Measurements from ENCODE around the gene TSPAN5. TPM values are rescaled to one million over a fixed set of nuclear protein-coding genes. Genes with fewer than 3 reads are reported as not detected.

Gene TSPAN5
- total RNA-seq, 1 donor from 2014 or later: 61.4 TPM

- no peaks in the 10 kb centered on the region for H3K27me3 ChIP-seq (ENCODE audit: insufficient read depth, low read length)
- DNase-seq (ENCODE audit: low read depth) (peak; percentile 78), FAIRE-seq (no peak)
- Mint-ChIP-seq H3K4me1 (ENCODE audit: low read depth, unreplicated experiment) (peaks cover 35% of the 10 kb centered on the region), H3K4me3 (ENCODE audit: unreplicated experiment) (peak overlapping the region; percentile 30), H3K27me3 (ENCODE audit: low read depth, unreplicated experiment) (no peaks in the 10 kb centered on the region), H3K36me3 (ENCODE audit: low read depth, unreplicated experiment) (peaks cover 30% of the 10 kb centered on the region), H3K27ac (ENCODE audit: unreplicated experiment) (peak overlapping the region; percentile 89), H3K9me3 (ENCODE audit: unreplicated experiment) (peaks cover 2% of the 10 kb centered on the region)
- no peaks in the 10 kb centered on the region for H4K20me1 ChIP-seq (ENCODE audit: insufficient read depth, low read length)
- peak overlapping the region; percentile 36 for H3K27ac ChIP-seq (ENCODE audit: low read depth, low read length)
- no peak overlapping the region for H2AFZ ChIP-seq (ENCODE audit: low read depth, low read length)
- H3K36me3 ChIP-seq (ENCODE audit: insufficient read depth, low read length): peaks cover 42% of the 10 kb centered on the region
- peaks cover 19% of the 10 kb centered on the region for H3K4me1 ChIP-seq (ENCODE audit: insufficient read depth, low read length)
- H3K9me3 ChIP-seq (ENCODE audit: insufficient read depth, low read depth, low read length): no peaks in the 10 kb centered on the region
- no peak overlapping the region for H3K4me2 ChIP-seq (ENCODE audit: low read length)
- TF ChIP-seq CTCF (IDR thresholded peaks at IDR 0.05; ENCODE audit: insufficient read depth, low read depth, low read length) (no peak), EZH2 (IDR thresholded peaks at IDR 0.05; ENCODE audit: insufficient read depth, low read length) (no peak)
- H3K79me2 ChIP-seq (ENCODE audit: insufficient read depth, low read length): peaks cover 26% of the 10 kb centered on the region
- H3K9ac ChIP-seq (ENCODE audit: low read length): no peak overlapping the region
- no peak overlapping the region for H3K4me3 ChIP-seq (ENCODE audit: insufficient read depth, low read depth, low read length)
These were observed 184.0 kb downstream of the TSPAN5 start for GRCh38 chr4:98474408-98474844.

DNA sequence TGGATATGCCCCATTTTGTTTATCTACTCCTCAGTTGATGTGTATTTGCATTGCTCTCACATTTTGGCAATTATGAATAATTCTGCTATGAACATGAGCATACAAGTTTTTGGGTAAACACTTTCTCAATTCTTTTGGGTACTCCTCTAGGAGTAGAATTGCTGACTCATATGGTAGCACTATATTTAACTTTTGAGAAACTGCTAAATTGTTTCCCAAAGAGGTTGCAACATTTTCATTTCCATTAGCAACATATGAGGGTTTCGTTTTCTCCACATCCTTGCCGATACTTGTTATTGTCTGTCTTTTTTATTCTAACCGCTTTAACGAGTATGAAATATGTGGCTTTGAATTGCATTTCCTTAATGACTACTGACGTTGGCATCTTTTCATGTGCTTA, 185.4 kb downstream of the TSPAN5 start:
- no peaks in the 10 kb centered on the region for H3K27me3 Mint-ChIP-seq (ENCODE audit: low read depth, unreplicated experiment)
- Histone ChIP-seq H3K9ac (ENCODE audit: low read length) (no peak overlapping the region), H3K27ac (ENCODE audit: low read depth, low read length) (no peak overlapping the region), H3K36me3 (ENCODE audit: insufficient read depth, low read length) (peaks cover 35% of the 10 kb centered on the region), H2AFZ (ENCODE audit: low read depth, low read length) (no peak overlapping the region), H3K79me2 (ENCODE audit: insufficient read depth, low read length) (peaks cover 15% of the 10 kb centered on the region), H3K9me3 (ENCODE audit: insufficient read depth, low read depth, low read length) (no peaks in the 10 kb centered on the region), H3K27me3 (ENCODE audit: insufficient read depth, low read length) (no peaks in the 10 kb centered on the region), H3K4me1 (ENCODE audit: insufficient read depth, low read length) (peaks cover 29% of the 10 kb centered on the region), H3K4me3 (ENCODE audit: insufficient read depth, low read depth, low read length) (no peak overlapping the region), H4K20me1 (ENCODE audit: insufficient read depth, low read length) (no peaks in the 10 kb centered on the region), H3K4me2 (ENCODE audit: low read length) (no peak overlapping the region)
- H3K36me3 Mint-ChIP-seq (ENCODE audit: low read depth, unreplicated experiment): peaks cover 24% of the 10 kb centered on the region
- DNase-seq (ENCODE audit: low read depth) (no peak), FAIRE-seq (no peak)
- no peak for TF ChIP-seq EZH2 (IDR thresholded peaks at IDR 0.05; ENCODE audit: insufficient read depth, low read length)
- no peak for TF ChIP-seq CTCF (IDR thresholded peaks at IDR 0.05; ENCODE audit: insufficient read depth, low read depth, low read length)
- peaks cover under 1% of the 10 kb centered on the region for H3K9me3 Mint-ChIP-seq (ENCODE audit: unreplicated experiment)
- no peak overlapping the region for H3K27ac Mint-ChIP-seq (ENCODE audit: unreplicated experiment)
- H3K4me1 Mint-ChIP-seq (ENCODE audit: low read depth, unreplicated experiment): peaks cover 40% of the 10 kb centered on the region
- H3K4me3 Mint-ChIP-seq (ENCODE audit: unreplicated experiment): no peak overlapping the region

- Mint-ChIP-seq H3K36me3 (ENCODE audit: low read depth, unreplicated experiment) (peaks cover 16% of the 10 kb centered on the region), H3K4me3 (ENCODE audit: unreplicated experiment) (no peak overlapping the region), H3K9me3 (ENCODE audit: unreplicated experiment) (no peaks in the 10 kb centered on the region), H3K4me1 (ENCODE audit: low read depth, unreplicated experiment) (peaks cover 51% of the 10 kb centered on the region), H3K27ac (ENCODE audit: unreplicated experiment) (peak overlapping the region; percentile 90), H3K27me3 (ENCODE audit: low read depth, unreplicated experiment) (no peaks in the 10 kb centered on the region)
- FAIRE-seq: no peak
- TF ChIP-seq EZH2 (IDR thresholded peaks at IDR 0.05; ENCODE audit: insufficient read depth, low read length): no peak
- TF ChIP-seq CTCF (IDR thresholded peaks at IDR 0.05; ENCODE audit: insufficient read depth, low read depth, low read length): no peak
- no peaks in the 10 kb centered on the region for H3K27me3 ChIP-seq (ENCODE audit: insufficient read depth, low read length)
- H3K4me1 ChIP-seq (ENCODE audit: insufficient read depth, low read length): peaks cover 43% of the 10 kb centered on the region
- H3K4me2 ChIP-seq (ENCODE audit: low read length): peak overlapping the region; percentile 40
- H3K9me3 ChIP-seq (ENCODE audit: insufficient read depth, low read depth, low read length): no peaks in the 10 kb centered on the region
- peak overlapping the region; percentile 77 for H3K27ac ChIP-seq (ENCODE audit: low read depth, low read length)
- peak; percentile 96 for DNase-seq (ENCODE audit: low read depth)
- no peak overlapping the region for H3K9ac ChIP-seq (ENCODE audit: low read length)
- H2AFZ ChIP-seq (ENCODE audit: low read depth, low read length): no peak overlapping the region
- no peak overlapping the region for H3K4me3 ChIP-seq (ENCODE audit: insufficient read depth, low read depth, low read length)
- no peaks in the 10 kb centered on the region for H3K79me2 ChIP-seq (ENCODE audit: insufficient read depth, low read length)
- no peaks in the 10 kb centered on the region for H4K20me1 ChIP-seq (ENCODE audit: insufficient read depth, low read length)
- H3K36me3 ChIP-seq (ENCODE audit: insufficient read depth, low read length): peaks cover 24% of the 10 kb centered on the region
These were observed 187.6 kb downstream of the TSPAN5 start for GRCh38 chr4:98470831-98471230.
